Suprapubic skin (tissue), 3 donors: Measurements from ENCODE around the gene METTL14.

ENCODE experiments used
- CTCF ChIP-seq, 2 donors: fragments of 200-600 bp in 1 of 2; fragments of 450-650 bp in 1 of 2; sonication (generic) in 1 of 2; IDR thresholded peaks; one replicate each; pipeline ENCODE4 v1.5.1; 2016 to 2019; ENCODE audit warnings: antibody characterized with exemption in 2 of 2, mild to moderate bottlenecking in 1 of 2, moderate library complexity in 1 of 2
- POLR2AphosphoS5 ChIP-seq, 3 donors: sonication (generic); formaldehyde crosslinking; IDR thresholded peaks; one replicate each; pipeline ENCODE4 v1.6.1; 2017; ENCODE audit warnings: antibody characterized with exemption in 3 of 3

GRCh38 chr4:118718511-118719170 lies 33.4 kb downstream of the METTL14 start:
- TF ChIP-seq CTCF (IDR thresholded peaks at IDR 0.05) (no peak), POLR2AphosphoS5 (IDR thresholded peaks at IDR 0.05) (no peak)
